ENCODE measurements around the gene PKIB.
"Not testable (repeated sequence)": the region's sequence is repeated elsewhere in the genome, so short reads cannot be mapped to it uniquely, and the experiment has no call there.

PKIB gene

DNA sequence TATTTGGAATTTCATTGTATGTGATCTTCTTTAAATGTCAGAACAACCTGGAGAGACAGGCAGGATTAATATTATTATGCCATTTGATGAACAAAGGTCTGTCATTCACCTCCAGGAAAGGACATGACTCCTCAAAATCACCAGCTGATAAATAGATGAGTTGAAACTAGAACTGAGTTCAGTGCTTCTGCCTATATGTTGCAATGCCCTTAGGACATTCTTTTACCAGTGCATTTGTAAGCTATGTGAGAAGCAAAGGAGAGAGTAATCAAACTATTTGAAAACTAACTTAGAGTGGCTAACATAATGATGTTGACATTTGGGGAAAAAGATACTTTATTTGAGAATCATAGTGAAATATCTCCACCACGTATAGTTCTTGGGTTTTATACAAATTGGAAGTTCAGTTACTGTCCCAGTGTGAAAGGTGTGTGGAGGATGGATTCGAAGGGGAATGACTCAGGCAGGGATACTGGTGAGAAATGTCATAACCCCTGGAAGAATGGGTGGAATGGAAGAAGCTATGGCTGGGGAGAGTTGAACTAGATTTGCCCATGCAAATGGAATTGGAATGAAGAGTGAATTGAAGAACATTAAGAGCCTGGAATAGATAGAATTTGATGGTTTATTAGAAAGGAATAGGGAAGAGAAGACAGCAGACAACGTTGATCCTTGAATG, 21.5 kb downstream of the PKIB start:
- no peak overlapping the region for H3K4me2 ChIP-seq (ENCODE audit: low read length)
- no peaks in the 10 kb centered on the region for H3K4me1 ChIP-seq (ENCODE audit: low read length)
- no peak overlapping the region for H3K9ac ChIP-seq (ENCODE audit: low read length)
- H4K20me1 ChIP-seq (ENCODE audit: insufficient read depth, low read length) = no peaks in the 10 kb centered on the region
- no peaks in the 10 kb centered on the region for H3K9me3 ChIP-seq (ENCODE audit: insufficient read depth, low read length)
- H3K27me3 ChIP-seq (ENCODE audit: low read depth, low read length) = no peaks in the 10 kb centered on the region
- no peaks in the 10 kb centered on the region for H3K36me3 ChIP-seq (replicated peaks; ENCODE audit: low read depth, low read length)
- H2AFZ ChIP-seq (ENCODE audit: low read depth, low read length) = no peak overlapping the region
- H3K27ac ChIP-seq (ENCODE audit: low read length) = no peak overlapping the region
- no peaks in the 10 kb centered on the region for H3K79me2 ChIP-seq (ENCODE audit: low read length)
- TF ChIP-seq, protein P1, sequence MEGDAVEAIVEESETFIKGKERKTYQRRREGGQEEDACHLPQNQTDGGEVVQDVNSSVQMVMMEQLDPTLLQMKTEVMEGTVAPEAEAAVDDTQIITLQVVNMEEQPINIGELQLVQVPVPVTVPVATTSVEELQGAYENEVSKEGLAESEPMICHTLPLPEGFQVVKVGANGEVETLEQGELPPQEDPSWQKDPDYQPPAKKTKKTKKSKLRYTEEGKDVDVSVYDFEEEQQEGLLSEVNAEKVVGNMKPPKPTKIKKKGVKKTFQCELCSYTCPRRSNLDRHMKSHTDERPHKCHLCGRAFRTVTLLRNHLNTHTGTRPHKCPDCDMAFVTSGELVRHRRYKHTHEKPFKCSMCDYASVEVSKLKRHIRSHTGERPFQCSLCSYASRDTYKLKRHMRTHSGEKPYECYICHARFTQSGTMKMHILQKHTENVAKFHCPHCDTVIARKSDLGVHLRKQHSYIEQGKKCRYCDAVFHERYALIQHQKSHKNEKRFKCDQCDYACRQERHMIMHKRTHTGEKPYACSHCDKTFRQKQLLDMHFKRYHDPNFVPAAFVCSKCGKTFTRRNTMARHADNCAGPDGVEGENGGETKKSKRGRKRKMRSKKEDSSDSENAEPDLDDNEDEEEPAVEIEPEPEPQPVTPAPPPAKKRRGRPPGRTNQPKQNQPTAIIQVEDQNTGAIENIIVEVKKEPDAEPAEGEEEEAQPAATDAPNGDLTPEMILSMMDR (IDR thresholded peaks at IDR 0.05; ENCODE audit: low read depth, low read length) = no peak
- no peak for TF ChIP-seq EZH2phosphoT487 (IDR thresholded peaks at IDR 0.05; ENCODE audit: low read depth)
- no peak overlapping the region for H3K4me3 ChIP-seq (ENCODE audit: low read length)

DNA sequence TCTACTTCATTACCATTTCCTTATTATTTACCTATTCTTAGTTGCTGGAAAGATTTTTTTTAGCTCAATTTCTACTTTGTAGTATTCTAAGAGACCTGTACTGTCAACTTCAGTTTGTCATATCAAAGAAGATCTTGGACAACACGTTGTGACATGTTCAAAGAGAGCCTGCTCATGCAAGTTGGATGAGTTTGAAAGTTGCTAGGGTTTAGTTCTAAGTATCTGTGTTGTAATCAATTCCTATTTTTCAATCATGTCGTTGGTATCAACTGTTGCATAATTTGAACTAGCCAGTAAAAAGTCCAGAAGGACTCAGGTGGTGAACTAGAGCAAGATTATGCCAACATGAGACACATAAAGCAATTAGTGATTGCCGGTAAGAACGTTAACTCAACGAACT, 30.2 kb downstream of the PKIB start:
- Histone ChIP-seq H2AFZ (ENCODE audit: low read depth, low read length) (no peak overlapping the region), H3K4me1 (ENCODE audit: low read length) (no peaks in the 10 kb centered on the region), H3K36me3 (replicated peaks; ENCODE audit: low read depth, low read length) (no peaks in the 10 kb centered on the region), H3K4me2 (ENCODE audit: low read length) (no peak overlapping the region), H3K27ac (ENCODE audit: low read length) (no peak overlapping the region), H3K9ac (ENCODE audit: low read length) (no peak overlapping the region), H3K27me3 (ENCODE audit: low read depth, low read length) (no peaks in the 10 kb centered on the region), H3K79me2 (ENCODE audit: low read length) (no peaks in the 10 kb centered on the region), H3K4me3 (ENCODE audit: low read length) (no peak overlapping the region), H4K20me1 (ENCODE audit: insufficient read depth, low read length) (no peaks in the 10 kb centered on the region), H3K9me3 (ENCODE audit: insufficient read depth, low read length) (no peaks in the 10 kb centered on the region)
- TF ChIP-seq EZH2phosphoT487 (IDR thresholded peaks at IDR 0.05; ENCODE audit: low read depth) = no peak
- TF ChIP-seq, protein P1 (IDR thresholded peaks at IDR 0.05; ENCODE audit: low read depth, low read length) = no peak

DNA sequence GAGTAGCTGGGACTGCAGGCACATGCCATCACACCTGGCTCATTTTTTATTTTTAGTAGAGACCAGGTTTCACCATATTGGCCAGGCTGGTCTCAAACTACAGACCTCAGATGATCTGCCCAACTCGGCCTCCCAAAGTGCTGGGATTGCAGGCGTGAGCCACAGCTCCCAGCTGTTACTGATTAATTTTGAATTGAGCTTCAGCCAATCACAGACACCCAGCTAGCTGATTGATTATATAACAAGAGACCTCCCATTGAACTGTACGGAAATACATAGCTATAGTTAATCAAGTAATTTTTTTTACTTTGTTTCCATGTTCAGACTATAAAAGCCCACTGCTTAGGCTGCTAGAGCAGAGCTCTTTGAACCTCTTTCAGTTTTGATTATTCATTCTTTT, 31.6 kb downstream of the PKIB start:
- no peak overlapping the region for H3K4me3 ChIP-seq (ENCODE audit: low read length)
- H3K36me3 ChIP-seq (replicated peaks; ENCODE audit: low read depth, low read length) = no peaks in the 10 kb centered on the region
- H4K20me1 ChIP-seq (ENCODE audit: insufficient read depth, low read length) = no peaks in the 10 kb centered on the region
- no peaks in the 10 kb centered on the region for H3K27me3 ChIP-seq (ENCODE audit: low read depth, low read length)
- H3K9ac ChIP-seq (ENCODE audit: low read length) = no peak overlapping the region
- no peaks in the 10 kb centered on the region for H3K9me3 ChIP-seq (ENCODE audit: insufficient read depth, low read length)
- no peaks in the 10 kb centered on the region for H3K79me2 ChIP-seq (ENCODE audit: low read length)
- no peaks in the 10 kb centered on the region for H3K4me1 ChIP-seq (ENCODE audit: low read length)
- H3K4me2 ChIP-seq (ENCODE audit: low read length) = no peak overlapping the region
- H3K27ac ChIP-seq (ENCODE audit: low read length) = no peak overlapping the region
- H2AFZ ChIP-seq (ENCODE audit: low read depth, low read length) = no peak overlapping the region
- no peak for TF ChIP-seq EZH2phosphoT487 (IDR thresholded peaks at IDR 0.05; ENCODE audit: low read depth)
- TF ChIP-seq, protein P1 (IDR thresholded peaks at IDR 0.05; ENCODE audit: low read depth, low read length) = no peak

DNA sequence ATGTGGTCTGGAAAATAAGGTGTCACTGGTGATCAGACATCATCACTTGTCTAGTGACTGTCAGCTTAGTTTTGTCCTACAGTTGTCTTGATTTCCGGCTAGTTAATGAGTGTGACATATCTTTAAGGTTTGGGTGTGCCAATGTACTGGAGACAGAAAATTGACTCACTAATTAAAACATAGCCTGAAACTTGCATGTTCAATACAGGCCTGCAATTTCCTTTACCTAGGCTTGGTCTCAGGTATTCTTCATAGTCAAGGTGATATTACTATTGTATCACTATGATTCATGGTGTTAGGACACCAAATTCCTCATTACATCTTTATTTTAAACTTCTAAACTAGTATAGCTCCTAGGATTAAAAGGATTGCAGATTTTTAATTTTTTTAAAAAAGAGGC, 32.4 kb downstream of the PKIB start:
- H3K9ac ChIP-seq (ENCODE audit: low read length); H3K4me1 ChIP-seq (ENCODE audit: low read length): not testable (repeated sequence)

More for the DNA sequence above, 32.4 kb downstream of the PKIB start:
- H3K27ac ChIP-seq (ENCODE audit: low read length); H2AFZ ChIP-seq (ENCODE audit: low read depth, low read length); H4K20me1 ChIP-seq (ENCODE audit: insufficient read depth, low read length); H3K9me3 ChIP-seq (ENCODE audit: insufficient read depth, low read length); H3K4me2 ChIP-seq (ENCODE audit: low read length); H3K27me3 ChIP-seq (ENCODE audit: low read depth, low read length); H3K79me2 ChIP-seq (ENCODE audit: low read length); H3K36me3 ChIP-seq (replicated peaks; ENCODE audit: low read depth, low read length); H3K4me3 ChIP-seq (ENCODE audit: low read length): not testable (repeated sequence)
